ENCODE results near the gene CD44. TPM values are rescaled to one million over a fixed set of nuclear protein-coding genes. Genes with fewer than 3 reads are reported as not detected.

The CD44 gene
- total RNA-seq, 1 donor from 2014 or later, result 249 TPM

DNA sequence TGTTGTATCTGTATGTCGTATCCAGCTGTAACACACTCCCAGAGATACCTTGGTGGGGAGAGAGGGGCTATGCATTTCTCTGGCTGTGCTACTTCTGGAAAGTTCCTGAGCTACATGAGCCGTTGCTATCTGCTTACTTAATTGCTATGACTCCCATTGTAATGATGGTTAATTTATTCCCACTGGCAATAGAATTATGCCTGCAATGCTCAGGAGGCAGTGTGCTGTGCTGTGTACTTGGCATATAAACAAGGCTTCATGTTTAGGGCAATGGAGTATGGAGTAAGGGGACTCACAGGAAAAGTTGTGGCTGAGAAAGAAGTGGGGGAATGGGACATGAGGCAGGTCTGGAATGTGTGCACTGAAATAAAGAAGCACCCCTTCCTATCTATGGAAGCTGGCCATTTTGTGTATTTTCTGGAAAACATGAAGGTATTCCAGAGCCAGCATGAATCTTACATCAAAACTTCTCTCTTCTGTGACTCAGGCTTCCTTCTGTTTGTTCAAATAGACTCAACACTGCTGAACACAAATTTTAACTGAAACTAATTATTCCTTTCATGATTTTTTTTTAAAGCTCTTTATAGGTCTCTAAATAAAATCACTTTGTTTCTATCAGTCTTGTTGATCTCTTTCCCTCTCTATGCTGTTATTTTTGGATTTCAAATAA is 40.6 kb downstream of the CD44 start:
- no peak overlapping the region for H3K27ac Mint-ChIP-seq
- no peaks in the 10 kb centered on the region for H3K27me3 Mint-ChIP-seq (ENCODE audit: low read depth)
- H3K4me1 Mint-ChIP-seq (ENCODE audit: low read depth), result peaks cover 78% of the 10 kb centered on the region
- peaks cover 85% of the 10 kb centered on the region for H3K36me3 Mint-ChIP-seq (ENCODE audit: low read depth)
- intact Hi-C loops (cut with micrococcal nuclease), result loop anchor here (5.0 to 10.0 kb wide), 2 partner anchors 213 to 525 kb away; no protein-coding TSS in a partner anchor
- H3K9me3 Mint-ChIP-seq, result no peaks in the 10 kb centered on the region
- no peak for DNase-seq (ENCODE audit: low spot score)
- no peak overlapping the region for H3K4me3 Mint-ChIP-seq (ENCODE audit: low read depth)

DNA sequence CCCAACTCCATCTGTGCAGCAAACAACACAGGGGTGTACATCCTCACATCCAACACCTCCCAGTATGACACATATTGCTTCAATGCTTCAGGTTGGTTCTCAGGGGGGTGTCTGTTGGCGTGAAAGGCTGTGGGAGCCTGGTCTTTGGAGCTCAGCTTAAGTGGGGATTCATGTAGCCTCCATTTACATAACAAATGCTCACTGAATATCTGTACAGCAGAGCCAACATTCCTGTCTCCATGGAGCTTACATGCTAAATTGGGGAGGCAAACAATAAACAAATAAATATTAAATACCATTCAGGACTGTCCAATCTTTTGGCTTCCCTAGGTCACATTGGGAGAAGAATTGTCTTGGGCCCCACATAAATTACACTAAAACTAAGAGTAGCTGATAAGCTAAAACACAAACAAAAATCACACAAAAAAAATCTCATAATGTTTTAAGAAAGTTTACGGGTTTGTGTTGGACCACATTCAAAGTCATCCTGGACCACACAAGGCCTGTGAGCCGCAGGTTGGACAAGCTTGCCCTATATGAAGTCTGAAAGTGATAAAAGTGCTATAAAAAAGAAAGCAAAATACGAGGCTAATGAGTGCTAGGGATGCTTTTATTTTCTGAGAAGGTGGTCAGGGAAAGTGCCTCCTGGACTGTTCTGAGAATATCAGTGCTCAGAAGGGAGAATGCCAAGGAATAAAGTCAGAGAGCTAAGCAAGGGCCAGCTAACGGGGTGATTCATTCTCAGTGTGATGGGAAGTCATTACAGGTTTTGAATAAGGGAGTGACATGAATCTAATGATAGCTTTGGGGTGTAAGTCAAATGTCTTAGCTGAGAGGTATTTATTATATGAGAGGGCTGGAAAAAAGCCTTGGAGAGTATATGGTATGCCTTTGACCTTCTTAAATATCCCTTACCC is 41.6 kb downstream of the CD44 start:
- Mint-ChIP-seq H3K4me1 (ENCODE audit: low read depth) (peaks cover 74% of the 10 kb centered on the region), H3K36me3 (ENCODE audit: low read depth) (peaks cover 86% of the 10 kb centered on the region), H3K27me3 (ENCODE audit: low read depth) (no peaks in the 10 kb centered on the region), H3K27ac (no peak overlapping the region), H3K4me3 (ENCODE audit: low read depth) (no peak overlapping the region), H3K9me3 (no peaks in the 10 kb centered on the region)
- intact Hi-C loops (cut with micrococcal nuclease), result no loop called here
- no peak for DNase-seq (ENCODE audit: low spot score)

- H3K4me1 Mint-ChIP-seq (ENCODE audit: low read depth), result peaks cover 63% of the 10 kb centered on the region
- H3K27ac Mint-ChIP-seq, result no peak overlapping the region
- intact Hi-C loops (cut with micrococcal nuclease), result no loop called here
Measured at GRCh38 chr11:35182317-35182939, 43.5 kb downstream of the CD44 start.

DNA sequence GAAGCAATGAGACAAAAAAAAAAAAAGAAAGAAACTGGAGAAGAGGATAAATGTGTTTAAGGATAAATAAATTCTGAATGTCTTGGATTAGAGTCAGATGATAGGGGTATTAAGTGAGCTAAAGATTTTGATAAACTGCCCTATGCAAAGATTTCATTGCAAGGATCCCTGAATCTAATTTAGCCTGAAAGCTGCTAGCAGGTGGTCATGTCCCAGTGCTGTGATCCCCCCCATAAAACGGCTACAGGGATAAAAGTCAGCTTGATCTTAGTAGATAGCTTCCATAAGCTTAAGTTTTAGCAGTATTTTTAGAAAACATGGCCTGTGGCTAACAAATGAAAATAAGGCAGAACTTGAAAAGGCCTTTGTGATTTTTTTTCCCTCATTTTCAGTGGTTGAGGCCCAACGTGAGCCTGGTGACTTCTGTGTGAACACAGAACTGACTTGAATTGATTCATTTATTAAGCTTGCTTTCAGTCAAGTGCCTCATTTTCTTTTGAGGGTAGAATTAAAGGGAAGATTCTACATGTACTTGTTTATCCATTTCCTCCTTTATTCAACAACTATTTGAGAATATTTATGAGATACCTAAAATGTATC is 44.5 kb downstream of the CD44 start:
- no peaks in the 10 kb centered on the region for H3K27me3 Mint-ChIP-seq (ENCODE audit: low read depth)
- peaks cover 91% of the 10 kb centered on the region for H3K36me3 Mint-ChIP-seq (ENCODE audit: low read depth)
- no peak for DNase-seq (ENCODE audit: low spot score)
- H3K27ac Mint-ChIP-seq, result no peak overlapping the region
- no peak overlapping the region for H3K4me3 Mint-ChIP-seq (ENCODE audit: low read depth)
- H3K4me1 Mint-ChIP-seq (ENCODE audit: low read depth), result peaks cover 57% of the 10 kb centered on the region
- intact Hi-C loops (cut with micrococcal nuclease), result no loop called here
- no peaks in the 10 kb centered on the region for H3K9me3 Mint-ChIP-seq

More at GRCh38 chr11:35182317-35182939, 43.5 kb downstream of the CD44 start:
- no peak for DNase-seq (ENCODE audit: low spot score)
- Mint-ChIP-seq H3K4me3 (ENCODE audit: low read depth) (no peak overlapping the region), H3K27me3 (ENCODE audit: low read depth) (no peaks in the 10 kb centered on the region), H3K9me3 (no peaks in the 10 kb centered on the region), H3K36me3 (ENCODE audit: low read depth) (peaks cover 91% of the 10 kb centered on the region)

DNA sequence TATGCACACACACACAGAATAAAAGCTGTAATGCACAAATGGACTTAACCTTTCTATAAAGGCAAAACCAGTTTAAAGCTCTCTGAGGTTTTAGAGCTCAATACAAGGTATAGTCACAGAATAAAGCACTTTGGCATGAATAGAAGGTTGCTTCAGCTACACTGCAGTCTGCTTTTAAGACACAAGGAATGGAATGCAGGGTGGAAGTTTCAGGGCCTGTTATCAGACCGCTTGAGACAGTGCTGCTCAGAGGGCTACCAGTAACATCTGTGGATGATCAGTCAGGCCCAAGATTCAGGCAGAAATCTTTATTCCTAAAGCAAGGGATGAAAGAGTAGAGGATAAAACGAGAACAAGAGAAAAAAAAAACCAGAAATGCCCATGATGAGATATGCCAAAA is 46.7 kb downstream of the CD44 start:
- Mint-ChIP-seq H3K36me3 (ENCODE audit: low read depth) (peaks cover 91% of the 10 kb centered on the region), H3K4me3 (ENCODE audit: low read depth) (no peak overlapping the region), H3K27ac (no peak overlapping the region), H3K27me3 (ENCODE audit: low read depth) (no peaks in the 10 kb centered on the region), H3K9me3 (no peaks in the 10 kb centered on the region), H3K4me1 (ENCODE audit: low read depth) (peaks cover 36% of the 10 kb centered on the region)
- no peak for DNase-seq (ENCODE audit: low spot score)
- intact Hi-C loops (cut with micrococcal nuclease), result no loop called here

DNA sequence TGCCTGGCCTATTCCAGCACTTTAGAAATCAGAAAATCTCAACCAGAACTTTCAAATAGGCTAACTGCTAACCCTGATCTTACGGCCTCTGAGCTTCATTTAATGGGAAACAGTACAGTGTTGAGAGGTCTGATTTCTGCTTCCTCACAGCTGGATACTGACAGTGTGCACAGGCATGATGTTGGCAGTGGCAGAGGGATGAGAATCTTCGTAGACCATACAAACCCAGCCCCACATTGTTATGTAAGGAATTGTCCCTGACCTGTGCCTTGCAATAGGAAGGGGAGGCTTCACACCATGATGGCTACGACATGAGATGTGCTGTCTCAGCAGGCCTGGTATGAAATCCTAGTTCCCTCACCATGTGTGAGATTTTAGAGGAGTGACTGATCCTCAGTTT is 49.0 kb downstream of the CD44 start:
- H3K36me3 Mint-ChIP-seq (ENCODE audit: low read depth), result peaks cover 95% of the 10 kb centered on the region

DNA sequence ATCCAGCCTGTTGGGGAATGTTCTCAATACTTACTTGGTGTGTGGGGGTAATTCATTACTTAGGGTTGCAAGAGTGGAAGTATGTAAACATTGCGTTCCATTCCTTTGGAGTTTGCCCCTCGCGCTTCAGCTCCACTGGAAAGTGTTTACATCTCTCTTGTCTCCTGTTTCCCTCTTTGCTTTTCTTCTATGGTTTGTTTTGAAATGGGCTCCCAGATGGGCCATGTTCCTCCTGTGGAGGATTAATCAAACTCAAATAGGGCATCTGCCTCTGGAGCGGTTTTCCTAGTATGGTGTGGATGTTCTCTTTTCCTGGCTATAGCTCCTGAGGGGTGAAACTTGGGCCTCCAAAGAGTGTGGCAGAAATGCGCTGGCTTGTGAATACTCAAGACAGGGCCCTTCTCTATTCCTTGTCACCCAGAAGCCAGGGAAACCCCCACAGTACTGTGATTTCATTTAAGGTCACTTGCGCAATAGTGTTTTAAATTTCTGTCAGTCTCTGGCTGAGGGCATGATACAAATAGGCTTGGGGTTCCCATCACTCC is 51.9 kb downstream of the CD44 start:
- Mint-ChIP-seq H3K36me3 (ENCODE audit: low read depth) (peaks cover 97% of the 10 kb centered on the region), H3K27me3 (ENCODE audit: low read depth) (no peaks in the 10 kb centered on the region), H3K9me3 (no peaks in the 10 kb centered on the region), H3K27ac (no peak overlapping the region), H3K4me3 (ENCODE audit: low read depth) (no peak overlapping the region), H3K4me1 (ENCODE audit: low read depth) (peaks cover 37% of the 10 kb centered on the region)
- intact Hi-C loops (cut with micrococcal nuclease), result no loop called here
- no peak for DNase-seq (ENCODE audit: low spot score)

More for the DNA sequence above, 49.0 kb downstream of the CD44 start:
- intact Hi-C loops (cut with micrococcal nuclease), result no loop called here
- Mint-ChIP-seq H3K4me3 (ENCODE audit: low read depth) (no peak overlapping the region), H3K9me3 (no peaks in the 10 kb centered on the region), H3K4me1 (ENCODE audit: low read depth) (peaks cover 33% of the 10 kb centered on the region), H3K27ac (no peak overlapping the region), H3K27me3 (ENCODE audit: low read depth) (no peaks in the 10 kb centered on the region)
- no peak for DNase-seq (ENCODE audit: low spot score)

DNA sequence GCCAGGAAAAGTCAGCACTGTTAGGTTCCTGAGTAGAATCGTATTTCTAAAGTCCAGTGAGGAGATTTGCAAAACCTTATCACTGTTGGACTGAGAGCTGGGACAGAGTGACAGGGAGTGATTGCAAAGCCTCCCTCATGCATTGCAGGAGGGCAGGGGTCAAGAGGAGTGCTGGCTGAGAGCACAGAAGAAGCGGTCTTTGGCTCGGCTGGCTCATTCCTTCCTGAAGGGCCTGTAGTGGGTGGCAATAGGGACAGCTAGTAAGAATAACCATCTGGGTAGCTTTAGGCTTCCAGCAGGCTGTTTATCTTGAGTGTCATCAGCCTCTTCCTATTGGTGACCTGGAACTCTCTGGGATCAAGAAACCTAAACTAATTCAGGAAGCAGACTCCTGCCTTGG is 53.4 kb downstream of the CD44 start:
- Mint-ChIP-seq H3K27me3 (ENCODE audit: low read depth) (no peaks in the 10 kb centered on the region), H3K27ac (no peak overlapping the region), H3K4me1 (ENCODE audit: low read depth) (peaks cover 37% of the 10 kb centered on the region), H3K36me3 (ENCODE audit: low read depth) (peaks cover 99% of the 10 kb centered on the region), H3K4me3 (ENCODE audit: low read depth) (no peak overlapping the region), H3K9me3 (no peaks in the 10 kb centered on the region)
- DNase-seq (ENCODE audit: low spot score), result no peak
- intact Hi-C loops (cut with micrococcal nuclease), result no loop called here

GRCh38 chr11:35193767-35194166 is 54.8 kb downstream of the CD44 start:
- peaks cover 100% of the 10 kb centered on the region for H3K36me3 Mint-ChIP-seq (ENCODE audit: low read depth)
- H3K4me3 Mint-ChIP-seq (ENCODE audit: low read depth), result no peak overlapping the region
- no peak for DNase-seq (ENCODE audit: low spot score)
- H3K4me1 Mint-ChIP-seq (ENCODE audit: low read depth), result peaks cover 37% of the 10 kb centered on the region
- intact Hi-C loops (cut with micrococcal nuclease), result no loop called here
- H3K27ac Mint-ChIP-seq, result no peak overlapping the region
- H3K27me3 Mint-ChIP-seq (ENCODE audit: low read depth), result no peaks in the 10 kb centered on the region
- H3K9me3 Mint-ChIP-seq, result no peaks in the 10 kb centered on the region

DNA sequence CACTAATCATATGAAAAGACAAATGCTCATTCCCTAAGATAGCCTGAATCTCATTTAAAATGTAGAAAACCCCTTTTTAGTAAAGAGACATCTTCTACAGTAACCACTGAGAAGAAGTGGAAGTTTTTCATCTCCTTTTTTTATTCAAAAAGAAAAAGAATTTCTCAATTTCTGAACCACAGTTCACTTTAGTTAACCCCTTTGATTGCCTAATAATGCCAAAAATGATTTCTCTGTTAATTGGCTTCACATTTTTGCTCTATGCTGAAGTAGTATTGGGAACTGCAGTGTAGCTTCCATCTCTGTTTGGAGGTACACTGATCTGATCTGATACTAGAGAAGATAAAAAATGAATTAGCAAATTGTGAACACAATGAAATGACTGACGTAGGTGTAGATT is 58.3 kb downstream of the CD44 start:
- no peak overlapping the region for H3K27ac Mint-ChIP-seq
- H3K27me3 Mint-ChIP-seq (ENCODE audit: low read depth), result no peaks in the 10 kb centered on the region
- intact Hi-C loops (cut with micrococcal nuclease), result no loop called here
- no peak overlapping the region for H3K4me3 Mint-ChIP-seq (ENCODE audit: low read depth)
- H3K4me1 Mint-ChIP-seq (ENCODE audit: low read depth), result peaks cover 25% of the 10 kb centered on the region
- peaks cover 100% of the 10 kb centered on the region for H3K36me3 Mint-ChIP-seq (ENCODE audit: low read depth)
- DNase-seq (ENCODE audit: low spot score), result no peak
- H3K9me3 Mint-ChIP-seq, result no peaks in the 10 kb centered on the region

DNA sequence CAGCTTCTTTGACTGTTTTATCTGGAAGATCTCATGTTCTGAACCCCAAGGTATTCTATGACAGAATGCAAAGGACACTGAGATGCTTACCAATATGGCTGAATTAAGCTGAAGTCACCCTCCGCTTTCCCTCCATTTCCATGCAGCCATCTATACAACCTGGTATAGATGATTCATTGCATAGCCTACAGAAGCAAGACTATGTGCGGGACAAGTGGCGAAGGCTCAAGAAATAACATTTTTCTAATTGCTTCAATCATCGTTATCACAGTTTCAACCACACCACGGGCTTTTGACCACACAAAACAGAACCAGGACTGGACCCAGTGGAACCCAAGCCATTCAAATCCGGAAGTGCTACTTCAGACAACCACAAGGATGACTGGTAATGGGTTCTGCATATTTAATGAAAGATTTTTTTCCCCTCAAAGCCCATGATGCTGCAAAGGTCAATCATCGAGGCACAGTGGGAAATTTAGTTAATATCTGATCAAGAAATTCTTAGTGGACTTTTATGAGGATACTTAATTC is 61.9 kb downstream of the CD44 start:
- Mint-ChIP-seq H3K4me3 (ENCODE audit: low read depth) (no peak overlapping the region), H3K27me3 (ENCODE audit: low read depth) (no peaks in the 10 kb centered on the region), H3K36me3 (ENCODE audit: low read depth) (peaks cover 98% of the 10 kb centered on the region), H3K27ac (no peak overlapping the region), H3K9me3 (no peaks in the 10 kb centered on the region), H3K4me1 (ENCODE audit: low read depth) (peaks cover 4% of the 10 kb centered on the region)
- intact Hi-C loops (cut with micrococcal nuclease), result no loop called here
- DNase-seq (ENCODE audit: low spot score), result no peak

- Mint-ChIP-seq H3K27ac (no peak overlapping the region), H3K4me3 (ENCODE audit: low read depth) (no peak overlapping the region)
- intact Hi-C loops (cut with micrococcal nuclease), result no loop called here
Measured at GRCh38 chr11:35204614-35205013, 65.6 kb downstream of the CD44 start.

More at GRCh38 chr11:35204614-35205013, 65.6 kb downstream of the CD44 start:
- peaks cover 98% of the 10 kb centered on the region for H3K36me3 Mint-ChIP-seq (ENCODE audit: low read depth)
- peaks cover 12% of the 10 kb centered on the region for H3K9me3 Mint-ChIP-seq
- no peaks in the 10 kb centered on the region for H3K4me1 Mint-ChIP-seq (ENCODE audit: low read depth)
- H3K27me3 Mint-ChIP-seq (ENCODE audit: low read depth), result no peaks in the 10 kb centered on the region
- no peak for DNase-seq (ENCODE audit: low spot score)

All from activated T-helper 2 cell treated with anti-CD3 and anti-CD28 coated beads, Interferon-gamma antibody, Interleukin-2, Interleukin-4, amounts not matched to agents 10 μg/mL and 5 μg/mL and 100 μg/mL, durations not matched to agents 14 hours and 24 hours and 36 hours (primary cell).